Measurements from ENCODE around the gene HSD11B1L. TPM values are rescaled to one million over a fixed set of nuclear protein-coding genes. Genes with fewer than 3 reads are reported as not detected.

The HSD11B1L gene
- total RNA-seq (2021; ENCODE audit: unreplicated experiment): 6.0 TPM
- polyA plus RNA-seq (2012): 6.4 and 6.9 TPM in 2 replicates
- Bru-seq, nascent RNA: percentile 36 among the genes with signal in this experiment
- BruChase-seq, experiment 1, labeled RNA remaining after a 6-hour chase: percentile 43 among the genes with signal in this experiment
- percentile 46 among the genes with signal in this experiment for BruChase-seq, experiment 2, labeled RNA remaining after a 2-hour chase
- long read RNA-seq, partial matches to known transcripts: 2 of 12 reads
- long read RNA-seq, other reads (novel, unspliced or antisense): 9 of 12 reads

GRCh38 chr19:5680437-5681368 lies at the start of gene HSD11B1L, which contains the start of gene MICOS13:
TSS of gene HSD11B1L (plus strand) at chr19:5681027. CDS start at chr19:5684833, 3,806 bp downstream.
TSS of gene MICOS13 (minus strand) at chr19:5680516. CDS start at chr19:5680486, 30 bp downstream.
- intact Hi-C loops (cut with micrococcal nuclease): loop anchor here (1.0 to 2.0 kb wide), 2 partner anchors 40 to 110 kb away; partner anchors contain the start of genes CATSPERD, DUS3L and LONP1

More at GRCh38 chr19:5680437-5681368, at the start of gene HSD11B1L, which contains the start of gene MICOS13:
- peak within 1 kb of the TSS; percentile 84 to 99 for H3K4me3 ChIP-seq (replicated peaks in 1 of 2; ENCODE audit: low read depth in 1 of 2, low read length in 2 of 2)
- H3K4me2 ChIP-seq (ENCODE audit: low read length): peak within 1 kb of the TSS; percentile 95
- H3K9ac ChIP-seq (ENCODE audit: low read length): peak within 1 kb of the TSS; percentile 96
- no peaks in the 10 kb centered on the region for H3K9me3 ChIP-seq (ENCODE audit: control insufficient read depth in 1 of 2, insufficient read depth in 1 of 2, low read depth in 1 of 2, low read length in 2 of 2)
- H3K4me1 ChIP-seq (ENCODE audit: control insufficient read depth in 1 of 2, insufficient read depth in 2 of 2, low read length in 2 of 2): peaks cover 5 to 17% of the 10 kb centered on the region in 2 experiments; a peak in 2 of 4 replicates
- no peaks in the 10 kb centered on the region for H3K27me3 ChIP-seq (ENCODE audit: insufficient read depth, low read length)
- peaks cover 12% of the 10 kb centered on the region for H3K79me2 ChIP-seq (ENCODE audit: insufficient read depth, low read length)
- H3K9me2 ChIP-seq (ENCODE audit: insufficient read depth): no peaks in the 10 kb centered on the region
- no peaks in the 10 kb centered on the region for H3K36me3 ChIP-seq (ENCODE audit: control insufficient read depth in 1 of 2, insufficient read depth in 2 of 2, low read length in 2 of 2)
- DNase-seq (ENCODE audit: low read depth, low spot score) (peak; percentile 97), ATAC-seq (peak; percentile 96)
- ChIA-PET CTCF (interaction anchor here (1.0 kb wide), 1 partner anchor 9 kb away, joined by 4 read pairs; the partner anchor contains the start of gene RPL36), RAD21 (ENCODE audit: low non-redundant PET in 1 of 2, low total read pairs in 2 of 2, uncharacterized antibody in 2 of 2, unreplicated experiment in 2 of 2) (no interaction called here), POLR2A (no interaction called here)
- no peaks in the 10 kb centered on the region for H4K20me1 ChIP-seq (ENCODE audit: insufficient read depth)
- TF ChIP-seq POLR2A (IDR thresholded peaks at IDR 0.05; ENCODE audit: borderline replicate concordance, extremely low read depth, insufficient read depth, insufficient read length): peak; percentile 68
- no peak; the same call in 1 of the 2 replicates for TF ChIP-seq EGR1 (IDR thresholded peaks at IDR 0.05; ENCODE audit: low read depth)
- TF ChIP-seq MAX (IDR thresholded peaks at IDR 0.05): peak; percentile 84
- TF ChIP-seq TCF7L2 (IDR thresholded peaks at IDR 0.05; ENCODE audit: borderline replicate concordance, extremely low read depth, insufficient read depth, insufficient read length): peak; percentile 62
- TF ChIP-seq SP1 (IDR thresholded peaks at IDR 0.05; ENCODE audit: low read depth): peak; percentile 81
- TF ChIP-seq YY1 (IDR thresholded peaks at IDR 0.05; ENCODE audit: extremely low read depth, insufficient replicate concordance, low read depth, low read length): peak; percentile 89
- TF ChIP-seq CTCF (IDR thresholded peaks at IDR 0.05 in 2 of 3, conservative IDR thresholded peaks at IDR 0.05 in 1 of 3; ENCODE audit: borderline replicate concordance in 1 of 3, insufficient read depth in 1 of 3, low read depth in 2 of 3, low read length in 2 of 3): no peak
- peak; percentile 90 for TF ChIP-seq POLR2AphosphoS5 (IDR thresholded peaks at IDR 0.05; ENCODE audit: low read depth, low read length)
- H2AFZ ChIP-seq (ENCODE audit: low read depth, low read length, poor library complexity, severe bottlenecking): no peak within 1 kb of the TSS
- BruUV-seq (replicated peaks): no TSS peak
- H3K27ac ChIP-seq (ENCODE audit: low read depth, low read length): peak within 1 kb of the TSS; percentile 69
